MCF 10A (cell line): ENCODE results near the gene NUCKS1. TPM values are rescaled to one million over a fixed set of nuclear protein-coding genes. Genes with fewer than 3 reads are reported as not detected.

Source experiments
- BruUV-seq: library from RNA; stranded (reverse); fragments of 400-500 nt; replicated peaks from 2 replicates; lab custom pipeline; 2021; lab: Mats Ljungman, UMichigan
- CTCF ChIA-PET: fragments of 300-600 bp; sonication (Branson Sonifier 250); formaldehyde crosslinking; extraction: SDS; loops from one replicate; lab custom pipeline; 2021; ENCODE audit warnings: antibody characterized with exemption, inconsistent platforms; lab: Yijun Ruan, JAX
- POLR2A ChIA-PET: fragments of 300-600, 350-650 bp; sonication (Branson Sonifier 250); formaldehyde crosslinking; extraction: SDS; loops from one replicate; lab custom pipeline; 2020; ENCODE audit warnings: antibody characterized with exemption, inconsistent platforms; lab: Yijun Ruan, JAX
- DNase-seq: peaks from one replicate; pipeline ENCODE4 v3.0.0-alpha.2; 2018; ENCODE audit not compliant: unreplicated experiment
- H3K27ac Mint-ChIP-seq: one replicate; pipeline ENCODE4 v1.8.0; 2022; ENCODE audit warnings: mild to moderate bottlenecking, low read depth, mixed read lengths; ENCODE audit not compliant: unreplicated experiment
- H3K27me3 Mint-ChIP-seq: one replicate; pipeline ENCODE4 v1.8.0; 2022; ENCODE audit warnings: mixed read lengths; ENCODE audit not compliant: insufficient read depth, unreplicated experiment
- H3K36me3 Mint-ChIP-seq: one replicate; pipeline ENCODE4 v1.8.0; 2022; ENCODE audit warnings: mild to moderate bottlenecking, moderate library complexity, mixed read lengths; ENCODE audit not compliant: insufficient read depth, unreplicated experiment
- H3K4me1 Mint-ChIP-seq: one replicate; pipeline ENCODE4 v1.8.0; 2022; ENCODE audit warnings: mixed read lengths; ENCODE audit not compliant: insufficient read depth, unreplicated experiment
- H3K4me3 Mint-ChIP-seq: one replicate; pipeline ENCODE4 v1.8.0; 2022; ENCODE audit warnings: mild to moderate bottlenecking, moderate library complexity, mixed read lengths; ENCODE audit not compliant: unreplicated experiment
- H3K9me3 Mint-ChIP-seq: one replicate; pipeline ENCODE4 v1.8.0; 2022; ENCODE audit warnings: mixed read lengths; ENCODE audit not compliant: unreplicated experiment
- CTCF ChIP-seq: fragments of 200-600 bp; IDR thresholded peaks from one replicate; pipeline ENCODE4 v1.8.0; 2022; ENCODE audit warnings: antibody characterized with exemption, mild to moderate bottlenecking; ENCODE audit not compliant: unreplicated experiment
- intact Hi-C: fragments of 100-400 bp; cut with micrococcal nuclease; formaldehyde crosslinking; loops from 2 replicates; pipeline ENCODE4 v1.14.1; 2022
- total RNA-seq: library from RNA; stranded (reverse); gene quantifications from 2 replicates; pipeline ENCODE4 v1.2.3, GENCODE V29; 2022

The NUCKS1 gene
- total RNA-seq, 1 experiment from 2014 or later = 615 TPM

GRCh38 chr1:205689479-205689878 is 60.5 kb downstream of the NUCKS1 start:
- Mint-ChIP-seq H3K4me1 (peaks cover 8% of the 10 kb centered on the region), H3K36me3 (peaks cover 4% of the 10 kb centered on the region), H3K4me3 (no peak overlapping the region), H3K9me3 (no peaks in the 10 kb centered on the region), H3K27ac (no peak overlapping the region), H3K27me3 (peaks cover 27% of the 10 kb centered on the region)
- intact Hi-C loops = no loop called here
- DNase-seq = no peak
- ChIA-PET POLR2A (interaction anchor here (0.6 to 2.2 kb wide), 9 partner anchors 8 to 61 kb away, joined by 3 to 5 read pairs (median 4); partner anchors contain the start of gene NUCKS1), CTCF (interaction anchor here (0.6 to 14.3 kb wide), 7 partner anchors 8 to 508 kb away, joined by 3 to 129 read pairs (median 6); no protein-coding TSS in a partner anchor)
- no peak for TF ChIP-seq CTCF
- BruUV-seq = no TSS peak

DNA sequence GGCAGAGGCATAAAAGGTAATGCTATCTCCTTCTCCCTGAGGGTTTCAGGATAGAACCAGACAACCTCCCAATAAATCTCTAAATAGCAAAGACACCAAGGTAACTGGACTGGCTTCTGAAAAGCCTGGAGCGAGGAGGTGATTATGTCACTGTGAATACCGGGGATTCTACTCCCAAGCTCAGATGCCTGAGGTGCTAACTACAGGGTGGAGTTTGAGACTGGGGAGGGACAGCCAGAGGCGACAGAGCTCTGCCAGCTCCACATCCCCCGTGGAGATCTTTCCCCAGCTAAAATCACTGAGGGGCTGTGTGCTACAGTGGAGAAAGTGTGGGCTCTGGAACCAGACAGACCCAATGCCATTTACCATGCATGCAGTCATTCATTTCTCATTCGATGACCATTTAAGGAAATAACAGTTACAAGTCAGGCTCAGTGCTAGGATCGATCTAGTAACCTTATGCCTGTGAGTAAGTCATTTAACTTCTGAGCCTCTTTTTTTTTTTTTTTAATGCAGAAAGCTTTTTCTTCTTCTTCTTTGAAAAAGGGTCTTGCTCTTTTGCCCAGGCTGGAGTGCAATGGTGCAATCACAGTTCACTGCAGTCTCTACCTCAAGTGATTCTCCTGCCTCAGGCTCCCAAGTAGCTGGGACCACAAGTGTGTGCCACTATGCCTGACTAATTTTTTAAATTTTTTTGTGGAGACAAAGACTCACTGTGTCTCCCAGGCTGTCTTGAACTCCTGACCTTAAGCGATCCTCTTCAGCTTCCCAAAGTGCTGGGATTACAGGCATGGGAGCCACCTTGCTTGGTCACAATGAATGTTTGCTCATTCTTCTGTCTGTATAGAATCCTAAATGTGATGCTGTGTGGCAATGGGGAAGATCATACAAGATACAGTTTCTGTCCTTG is 61.6 kb downstream of the NUCKS1 start:
- Mint-ChIP-seq H3K36me3 (peaks cover 4% of the 10 kb centered on the region), H3K4me3 (no peak overlapping the region), H3K27ac (no peak overlapping the region), H3K4me1 (peaks cover 8% of the 10 kb centered on the region), H3K27me3 (peaks cover 27% of the 10 kb centered on the region), H3K9me3 (no peaks in the 10 kb centered on the region)
- no peak for DNase-seq
- TF ChIP-seq CTCF = no peak
- ChIA-PET CTCF (interaction anchor here (0.6 to 14.3 kb wide), 11 partner anchors 15 to 201 kb away, joined by 3 to 129 read pairs (median 4); no protein-coding TSS in a partner anchor), POLR2A (interaction anchor here (0.6 to 2.2 kb wide), 11 partner anchors 8 to 156 kb away, joined by 3 to 5 read pairs (median 3); partner anchors contain the start of gene SLC45A3)
- BruUV-seq = no TSS peak
- intact Hi-C loops = no loop called here

DNA sequence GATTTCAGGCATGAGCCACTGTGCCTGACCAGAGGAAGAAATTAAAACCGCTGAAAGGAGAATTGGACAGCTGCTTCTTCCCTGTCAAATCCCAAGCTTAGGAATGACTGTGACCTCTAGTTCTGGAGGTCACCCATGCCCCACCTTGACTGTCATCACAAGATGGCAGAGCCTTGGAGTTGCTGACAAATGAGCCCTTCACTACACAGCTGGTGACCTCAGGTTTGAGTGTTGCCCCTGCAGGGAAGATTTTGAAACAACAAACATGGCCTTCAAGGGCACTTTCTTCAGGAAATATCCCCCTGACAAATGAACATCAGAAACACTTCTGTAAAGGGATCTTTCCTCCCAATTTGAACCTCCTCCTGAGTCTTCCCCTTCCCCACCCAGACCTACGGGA is 62.7 kb downstream of the NUCKS1 start:
- no TSS peak for BruUV-seq
- Mint-ChIP-seq H3K27ac (no peak overlapping the region), H3K27me3 (peaks cover 27% of the 10 kb centered on the region), H3K4me3 (no peak overlapping the region), H3K4me1 (peaks cover 8% of the 10 kb centered on the region), H3K9me3 (no peaks in the 10 kb centered on the region), H3K36me3 (peaks cover 4% of the 10 kb centered on the region)
- POLR2A ChIA-PET = interaction anchor here (0.6 to 1.5 kb wide), 3 partner anchors 9 to 28 kb away, joined by 3 to 4 read pairs (median 3); no protein-coding TSS in a partner anchor
- CTCF ChIA-PET = interaction anchor here (0.6 to 14.3 kb wide), 6 partner anchors 25 to 1232 kb away, joined by 3 to 129 read pairs (median 4); no protein-coding TSS in a partner anchor
- TF ChIP-seq CTCF = no peak
- intact Hi-C loops = no loop called here
- no peak for DNase-seq

DNA sequence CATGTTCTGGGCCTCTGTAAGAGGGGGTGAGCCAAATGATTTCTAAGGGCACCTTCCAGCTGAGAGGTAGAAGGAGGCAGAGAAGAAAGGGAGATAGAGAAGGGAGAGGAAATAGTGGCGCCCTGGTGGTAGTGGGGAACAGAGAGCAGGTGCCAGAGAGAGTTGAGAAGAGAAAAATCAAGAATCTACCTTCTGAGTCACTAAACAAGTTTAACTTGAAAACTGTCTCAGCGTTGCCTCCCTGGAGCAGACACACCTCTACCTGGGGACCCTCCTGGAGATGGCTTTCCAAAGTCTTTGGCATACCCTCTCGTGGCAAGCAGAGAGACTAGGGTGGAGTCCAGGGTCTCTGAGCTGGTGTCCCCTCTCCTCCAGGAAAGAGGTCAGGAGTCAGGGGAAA is 68.6 kb downstream of the NUCKS1 start:
- Mint-ChIP-seq H3K9me3 (no peaks in the 10 kb centered on the region), H3K4me1 (peaks cover 14% of the 10 kb centered on the region), H3K36me3 (no peaks in the 10 kb centered on the region), H3K27ac (no peak overlapping the region), H3K27me3 (no peaks in the 10 kb centered on the region), H3K4me3 (peak overlapping the region; percentile 76)
- POLR2A ChIA-PET = interaction anchor here (0.7 to 3.6 kb wide), 7 partner anchors 9 to 410 kb away, joined by 3 to 25 read pairs (median 5); no protein-coding TSS in a partner anchor
- BruUV-seq = no TSS peak
- intact Hi-C loops = no loop called here
- no peak for DNase-seq
- CTCF ChIA-PET = interaction anchor here (0.6 to 10.1 kb wide), 9 partner anchors 9 to 427 kb away, joined by 3 to 130 read pairs (median 4); no protein-coding TSS in a partner anchor
- TF ChIP-seq CTCF = no peak
